ENCODE measurements around the gene DSP.

DNA sequence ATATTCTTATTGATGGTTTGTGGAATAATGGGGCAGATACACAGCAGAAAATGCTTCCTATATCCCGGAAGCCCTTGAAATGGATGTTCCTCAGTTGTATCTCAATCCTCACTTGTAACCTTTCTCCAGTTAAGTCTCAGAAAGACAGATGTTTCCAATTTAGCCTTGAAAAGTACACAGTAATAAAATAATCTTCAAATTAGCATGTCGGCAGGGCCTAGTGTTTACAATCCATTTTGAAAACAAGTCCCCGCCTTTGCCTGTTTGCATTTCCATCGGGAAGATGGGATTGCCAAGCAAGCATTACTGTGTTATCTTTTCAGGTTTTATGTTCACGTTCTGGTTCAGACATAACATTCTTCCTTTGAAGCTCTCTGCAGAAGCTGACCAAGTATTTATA, 90.0 kb downstream of the DSP start:
- TF ChIP-seq, protein P1, sequence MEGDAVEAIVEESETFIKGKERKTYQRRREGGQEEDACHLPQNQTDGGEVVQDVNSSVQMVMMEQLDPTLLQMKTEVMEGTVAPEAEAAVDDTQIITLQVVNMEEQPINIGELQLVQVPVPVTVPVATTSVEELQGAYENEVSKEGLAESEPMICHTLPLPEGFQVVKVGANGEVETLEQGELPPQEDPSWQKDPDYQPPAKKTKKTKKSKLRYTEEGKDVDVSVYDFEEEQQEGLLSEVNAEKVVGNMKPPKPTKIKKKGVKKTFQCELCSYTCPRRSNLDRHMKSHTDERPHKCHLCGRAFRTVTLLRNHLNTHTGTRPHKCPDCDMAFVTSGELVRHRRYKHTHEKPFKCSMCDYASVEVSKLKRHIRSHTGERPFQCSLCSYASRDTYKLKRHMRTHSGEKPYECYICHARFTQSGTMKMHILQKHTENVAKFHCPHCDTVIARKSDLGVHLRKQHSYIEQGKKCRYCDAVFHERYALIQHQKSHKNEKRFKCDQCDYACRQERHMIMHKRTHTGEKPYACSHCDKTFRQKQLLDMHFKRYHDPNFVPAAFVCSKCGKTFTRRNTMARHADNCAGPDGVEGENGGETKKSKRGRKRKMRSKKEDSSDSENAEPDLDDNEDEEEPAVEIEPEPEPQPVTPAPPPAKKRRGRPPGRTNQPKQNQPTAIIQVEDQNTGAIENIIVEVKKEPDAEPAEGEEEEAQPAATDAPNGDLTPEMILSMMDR (IDR thresholded peaks at IDR 0.05; ENCODE audit: low read length), result no peak
- TF ChIP-seq EZH2 (IDR thresholded peaks at IDR 0.05; ENCODE audit: borderline replicate concordance, low read length), result no peak
